ENCODE measurements around the gene CFAP210. TPM values are rescaled to one million over a fixed set of nuclear protein-coding genes. Genes with fewer than 3 reads are reported as not detected.

The CFAP210 gene
- total RNA-seq, 2 experiments from 2014 or later, result 2.2 to 3.1 TPM

GRCh38 chr2:169647496-169647895, 46.7 kb downstream of the CFAP210 start:
- H3K27ac Mint-ChIP-seq, result no peak overlapping the region
- intact Hi-C loops (cut with DNase I, micrococcal nuclease), result no loop called here
- no peaks in the 10 kb centered on the region for H3K36me3 ChIP-seq (ENCODE audit: insufficient read depth, low read length)
- peaks cover 8% of the 10 kb centered on the region for H3K27me3 Mint-ChIP-seq
- peaks cover 0 to 8% of the 10 kb centered on the region in 2 experiments for H3K27me3 ChIP-seq (ENCODE audit: control insufficient read depth in 1 of 2, insufficient read depth in 2 of 2, low read length in 2 of 2)
- no peak overlapping the region for H3K4me3 Mint-ChIP-seq
- H3K4me3 ChIP-seq (ENCODE audit: low read length), result no peak overlapping the region
- peaks cover 7% of the 10 kb centered on the region for H3K9me3 Mint-ChIP-seq
- H3K9me3 ChIP-seq (ENCODE audit: control insufficient read depth in 1 of 2, insufficient read depth in 1 of 2, low read length in 2 of 2), result no peaks in the 10 kb centered on the region
- ATAC-seq (ENCODE audit: poor library complexity) (no peak), DNase-seq (no peak)
- POLR2A ChIA-PET, result no interaction called here
- CTCF ChIA-PET, result no interaction called here
- H3K4me1 ChIP-seq (ENCODE audit: insufficient read depth, low read length), result no peaks in the 10 kb centered on the region
- TF ChIP-seq CTCF (IDR thresholded peaks at IDR 0.05), result no peak
- H3K36me3 Mint-ChIP-seq (ENCODE audit: low read depth), result no peaks in the 10 kb centered on the region
- no peak overlapping the region for H3K27ac ChIP-seq (ENCODE audit: low read depth in 1 of 2, low read length in 2 of 2)
- H3K4me1 Mint-ChIP-seq (ENCODE audit: low read depth), result no peaks in the 10 kb centered on the region

GRCh38 chr2:169644173-169644572, 50.0 kb downstream of the CFAP210 start:
- Histone ChIP-seq H3K4me3 (ENCODE audit: low read length) (no peak overlapping the region), H3K4me1 (ENCODE audit: insufficient read depth, low read length) (no peaks in the 10 kb centered on the region), H3K36me3 (ENCODE audit: insufficient read depth, low read length) (peaks cover 6% of the 10 kb centered on the region), H3K27ac (ENCODE audit: low read depth in 1 of 2, low read length in 2 of 2) (no peak overlapping the region), H3K27me3 (ENCODE audit: control insufficient read depth in 1 of 2, insufficient read depth in 2 of 2, low read length in 2 of 2) (no peaks in the 10 kb centered on the region), H3K9me3 (ENCODE audit: control insufficient read depth in 1 of 2, insufficient read depth in 1 of 2, low read length in 2 of 2) (no peaks in the 10 kb centered on the region)
- Mint-ChIP-seq H3K27me3 (no peaks in the 10 kb centered on the region), H3K4me1 (ENCODE audit: low read depth) (no peaks in the 10 kb centered on the region), H3K9me3 (peaks cover 7% of the 10 kb centered on the region), H3K27ac (no peak overlapping the region), H3K36me3 (ENCODE audit: low read depth) (peaks cover 12% of the 10 kb centered on the region), H3K4me3 (no peak overlapping the region)
- POLR2A ChIA-PET, result interaction anchor here (0.9 kb wide), 1 partner anchor 1355 kb away, joined by 4 read pairs; no protein-coding TSS in a partner anchor
- DNase-seq (no peak), ATAC-seq (ENCODE audit: poor library complexity) (no peak)
- TF ChIP-seq CTCF (IDR thresholded peaks at IDR 0.05), result no peak
- intact Hi-C loops (cut with DNase I, micrococcal nuclease), result no loop called here
- CTCF ChIA-PET, result no interaction called here

- Histone ChIP-seq H3K9me3 (ENCODE audit: control insufficient read depth in 1 of 2, insufficient read depth in 1 of 2, low read length in 2 of 2) (no peaks in the 10 kb centered on the region), H3K4me3 (ENCODE audit: low read length) (no peak overlapping the region), H3K4me1 (ENCODE audit: insufficient read depth, low read length) (no peaks in the 10 kb centered on the region), H3K27me3 (ENCODE audit: control insufficient read depth in 1 of 2, insufficient read depth in 2 of 2, low read length in 2 of 2) (no peaks in the 10 kb centered on the region), H3K36me3 (ENCODE audit: insufficient read depth, low read length) (peaks cover 25% of the 10 kb centered on the region), H3K27ac (ENCODE audit: low read depth in 1 of 2, low read length in 2 of 2) (no peak overlapping the region)
- ATAC-seq (ENCODE audit: poor library complexity) (no peak), DNase-seq (no peak)
- Mint-ChIP-seq H3K9me3 (peaks cover 7% of the 10 kb centered on the region), H3K4me1 (ENCODE audit: low read depth) (no peaks in the 10 kb centered on the region), H3K4me3 (no peak overlapping the region), H3K27ac (no peak overlapping the region), H3K36me3 (ENCODE audit: low read depth) (peaks cover 24% of the 10 kb centered on the region), H3K27me3 (no peaks in the 10 kb centered on the region)
- TF ChIP-seq CTCF (IDR thresholded peaks at IDR 0.05), result no peak
- POLR2A ChIA-PET, result interaction anchor here (0.7 kb wide), 1 partner anchor 56 kb away, joined by 3 read pairs; no protein-coding TSS in a partner anchor
- CTCF ChIA-PET, result no interaction called here
- intact Hi-C loops (cut with DNase I, micrococcal nuclease), result no loop called here
These were observed 52.7 kb downstream of the CFAP210 start for GRCh38 chr2:169641464-169641863.

Measured in CD4-positive, alpha-beta T cell (primary cell).